ENCODE results near the gene RNF227. TPM values are rescaled to one million over a fixed set of nuclear protein-coding genes. Genes with fewer than 3 reads are reported as not detected.

The RNF227 gene
- total and polyA plus RNA-seq, 4 donors, result 0.17 to 1.4 (median 0.32) TPM

GRCh38 chr17:7930841-7931631 is 14.9 kb upstream of the RNF227 start:
- WGBS, result 45% methylated on average over 20 of the region's 20 CpGs
- Histone ChIP-seq H3K4me1 (ENCODE audit: control insufficient read depth in 4 of 4, insufficient read depth in 4 of 4, low read length in 3 of 4) (peaks cover 5 to 27% (median 17%) of the 10 kb centered on the region in 4 donors), H3K36me3 (ENCODE audit: control insufficient read depth in 4 of 4, insufficient read depth in 3 of 4, low read depth in 1 of 4, low read length in 3 of 4) (peaks cover 0 to 4% (median 2%) of the 10 kb centered on the region in 4 donors), H3K4me3 (ENCODE audit: low read depth in 1 of 3, low read length in 3 of 3) (peak overlapping the region; percentile 69 to 91 (median 75)), H3K27ac (ENCODE audit: low read depth in 1 of 2, low read length in 2 of 2) (peak overlapping the region; percentile 52 to 57), H3K27me3 (ENCODE audit: control insufficient read depth in 4 of 4, insufficient read depth in 4 of 4, low read length in 3 of 4) (no peaks in the 10 kb centered on the region), H3K9me3 (ENCODE audit: control insufficient read depth in 4 of 4, low read length in 3 of 4) (no peaks in the 10 kb centered on the region), H3K9ac (ENCODE audit: low read depth in 1 of 2, low read length in 2 of 2) (peak overlapping the region in 1 of 2 donors; percentile 64)
- no peak for DNase-seq (ENCODE audit: low spot score)
- no peak for TF ChIP-seq FOXA1 (IDR thresholded peaks at IDR 0.05)
- TF ChIP-seq RXRA (IDR thresholded peaks at IDR 0.05), result no peak
- no peak for TF ChIP-seq RAD21 (IDR thresholded peaks at IDR 0.05)
- no peak for TF ChIP-seq CTCF (IDR thresholded peaks at IDR 0.05; ENCODE audit: low read depth, low read length, missing input control)
- no peak for TF ChIP-seq ZBTB33 (IDR thresholded peaks at IDR 0.05)
- no peak for TF ChIP-seq JUND (IDR thresholded peaks at IDR 0.05)
- no peak for TF ChIP-seq EGR1 (IDR thresholded peaks at IDR 0.05; ENCODE audit: low read depth in 2 of 2)
- no peak for TF ChIP-seq GABPA (IDR thresholded peaks at IDR 0.05 in 1 of 2, conservative IDR thresholded peaks at IDR 0.05 in 1 of 2)
- TF ChIP-seq SP1 (IDR thresholded peaks at IDR 0.05), result no peak
- TF ChIP-seq FOXA2 (IDR thresholded peaks at IDR 0.05), result no peak

GRCh38 chr17:7929158-7930023 is 13.3 kb upstream of the RNF227 start, which contains the start of gene KCNAB3:
KCNAB3 (minus strand) TSS chr17:7929856; CDS start chr17:7929435, 421 bp downstream.
- 73% methylated on average over 67 of the region's 67 CpGs for WGBS
- no peak within 1 kb of the TSS for H3K9ac ChIP-seq (ENCODE audit: low read depth in 1 of 2, low read length in 2 of 2)
- DNase-seq (ENCODE audit: low spot score), result peak; percentile 59
- no peak for TF ChIP-seq HNF4A (conservative IDR thresholded peaks at IDR 0.05)
- TF ChIP-seq NR2F2 (IDR thresholded peaks at IDR 0.05), result no peak
- no peak for TF ChIP-seq TAF1 (conservative IDR thresholded peaks at IDR 0.05)
- TF ChIP-seq RXRA (IDR thresholded peaks at IDR 0.05), result no peak
- TF ChIP-seq RAD21 (IDR thresholded peaks at IDR 0.05), result no peak
- no peak for TF ChIP-seq JUND (IDR thresholded peaks at IDR 0.05)
- TF ChIP-seq FOXA1 (IDR thresholded peaks at IDR 0.05), result no peak
- TF ChIP-seq MAX (IDR thresholded peaks at IDR 0.05), result no peak
- no peak for TF ChIP-seq CTCF (IDR thresholded peaks at IDR 0.05; ENCODE audit: low read depth, low read length, missing input control)
- no peak for TF ChIP-seq SP1 (IDR thresholded peaks at IDR 0.05)
- no peak for TF ChIP-seq FOXA2 (IDR thresholded peaks at IDR 0.05)
- TF ChIP-seq HNF4G (IDR thresholded peaks at IDR 0.05), result no peak
- TF ChIP-seq EGR1 (IDR thresholded peaks at IDR 0.05; ENCODE audit: low read depth in 2 of 2), result no peak
- no peak for TF ChIP-seq ATF3 (IDR thresholded peaks at IDR 0.05)
- TF ChIP-seq ZBTB33 (IDR thresholded peaks at IDR 0.05), result no peak
- no peak for TF ChIP-seq YY1 (IDR thresholded peaks at IDR 0.05)
- no peak for TF ChIP-seq GABPA (IDR thresholded peaks at IDR 0.05 in 1 of 2, conservative IDR thresholded peaks at IDR 0.05 in 1 of 2)

More at GRCh38 chr17:7929158-7930023, 13.3 kb upstream of the RNF227 start, which contains the start of gene KCNAB3:
- H3K4me1 ChIP-seq (ENCODE audit: control insufficient read depth in 4 of 4, insufficient read depth in 4 of 4, low read length in 3 of 4), result peaks cover 5 to 27% (median 17%) of the 10 kb centered on the region in 4 donors
- H3K4me3 ChIP-seq (ENCODE audit: low read depth in 1 of 3, low read length in 3 of 3), result no peak within 1 kb of the TSS
- no peaks in the 10 kb centered on the region for H3K36me3 ChIP-seq (ENCODE audit: control insufficient read depth in 4 of 4, insufficient read depth in 3 of 4, low read depth in 1 of 4, low read length in 3 of 4)
- no peaks in the 10 kb centered on the region for H3K9me3 ChIP-seq (ENCODE audit: control insufficient read depth in 4 of 4, low read length in 3 of 4)
- no peaks in the 10 kb centered on the region for H3K27me3 ChIP-seq (ENCODE audit: control insufficient read depth in 4 of 4, insufficient read depth in 4 of 4, low read length in 3 of 4)
- no peak within 1 kb of the TSS for H3K27ac ChIP-seq (ENCODE audit: low read depth in 1 of 2, low read length in 2 of 2)

All from liver (tissue), 9 donors.